NB4 (cell line): ENCODE data around the gene SOX6.

Source experiments
- DNase-seq: peaks from one replicate; pipeline ENCODE4 v3.0.0; 2010; ENCODE audit warnings: low read depth
- H3K4me3 ChIP-seq: one replicate; pipeline ENCODE4 v1.5.1; 2011; ENCODE audit warnings: mild to moderate bottlenecking, low read depth, low read length, moderate library complexity
- MYC ChIP-seq: IDR thresholded peaks from 2 replicates; pipeline ENCODE4 v1.6.1; 2011; ENCODE audit warnings: low read depth, low read length
- POLR2A ChIP-seq: IDR thresholded peaks from 2 replicates; pipeline ENCODE4 v1.6.1; 2011; ENCODE audit warnings: mild to moderate bottlenecking; ENCODE audit not compliant: insufficient read length; ENCODE audit errors: extremely low read depth
- TF ChIP-seq, protein P1 (sequence below): IDR thresholded peaks from 2 replicates; pipeline ENCODE4 v1.6.1; 2011; ENCODE audit warnings: low read depth, low read length
- TF ChIP-seq, protein P2 (sequence below): IDR thresholded peaks from one replicate; pipeline ENCODE4 v1.5.1; 2012; ENCODE audit warnings: low read depth, low read length

Gene SOX6

DNA sequence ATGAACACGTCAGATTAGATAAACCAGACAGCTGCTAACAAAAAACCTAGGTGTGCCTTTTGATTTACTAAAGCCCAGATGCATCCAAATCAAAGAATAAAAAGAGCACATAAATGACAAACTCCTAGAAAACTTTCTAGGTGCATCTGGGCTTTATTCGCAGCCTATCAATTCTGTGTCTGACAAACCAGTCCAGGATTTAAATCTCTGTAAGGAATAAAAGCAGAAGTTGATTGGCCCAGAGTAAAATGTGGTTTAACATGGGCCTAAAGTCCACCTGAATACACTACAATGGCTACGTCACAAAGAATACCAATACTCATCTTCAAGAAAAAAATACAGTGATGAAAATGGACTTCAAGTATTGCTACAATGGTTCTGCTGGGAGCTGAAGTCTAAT is 66.8 kb downstream of the SOX6 start:
- H3K4me3 ChIP-seq: no peak overlapping the region
- no peak for DNase-seq
- TF ChIP-seq, protein P1, sequence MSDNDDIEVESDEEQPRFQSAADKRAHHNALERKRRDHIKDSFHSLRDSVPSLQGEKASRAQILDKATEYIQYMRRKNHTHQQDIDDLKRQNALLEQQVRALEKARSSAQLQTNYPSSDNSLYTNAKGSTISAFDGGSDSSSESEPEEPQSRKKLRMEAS: no peak
- TF ChIP-seq MYC (no peak), POLR2A (no peak)
- TF ChIP-seq, protein P2, sequence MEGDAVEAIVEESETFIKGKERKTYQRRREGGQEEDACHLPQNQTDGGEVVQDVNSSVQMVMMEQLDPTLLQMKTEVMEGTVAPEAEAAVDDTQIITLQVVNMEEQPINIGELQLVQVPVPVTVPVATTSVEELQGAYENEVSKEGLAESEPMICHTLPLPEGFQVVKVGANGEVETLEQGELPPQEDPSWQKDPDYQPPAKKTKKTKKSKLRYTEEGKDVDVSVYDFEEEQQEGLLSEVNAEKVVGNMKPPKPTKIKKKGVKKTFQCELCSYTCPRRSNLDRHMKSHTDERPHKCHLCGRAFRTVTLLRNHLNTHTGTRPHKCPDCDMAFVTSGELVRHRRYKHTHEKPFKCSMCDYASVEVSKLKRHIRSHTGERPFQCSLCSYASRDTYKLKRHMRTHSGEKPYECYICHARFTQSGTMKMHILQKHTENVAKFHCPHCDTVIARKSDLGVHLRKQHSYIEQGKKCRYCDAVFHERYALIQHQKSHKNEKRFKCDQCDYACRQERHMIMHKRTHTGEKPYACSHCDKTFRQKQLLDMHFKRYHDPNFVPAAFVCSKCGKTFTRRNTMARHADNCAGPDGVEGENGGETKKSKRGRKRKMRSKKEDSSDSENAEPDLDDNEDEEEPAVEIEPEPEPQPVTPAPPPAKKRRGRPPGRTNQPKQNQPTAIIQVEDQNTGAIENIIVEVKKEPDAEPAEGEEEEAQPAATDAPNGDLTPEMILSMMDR: no peak

DNA sequence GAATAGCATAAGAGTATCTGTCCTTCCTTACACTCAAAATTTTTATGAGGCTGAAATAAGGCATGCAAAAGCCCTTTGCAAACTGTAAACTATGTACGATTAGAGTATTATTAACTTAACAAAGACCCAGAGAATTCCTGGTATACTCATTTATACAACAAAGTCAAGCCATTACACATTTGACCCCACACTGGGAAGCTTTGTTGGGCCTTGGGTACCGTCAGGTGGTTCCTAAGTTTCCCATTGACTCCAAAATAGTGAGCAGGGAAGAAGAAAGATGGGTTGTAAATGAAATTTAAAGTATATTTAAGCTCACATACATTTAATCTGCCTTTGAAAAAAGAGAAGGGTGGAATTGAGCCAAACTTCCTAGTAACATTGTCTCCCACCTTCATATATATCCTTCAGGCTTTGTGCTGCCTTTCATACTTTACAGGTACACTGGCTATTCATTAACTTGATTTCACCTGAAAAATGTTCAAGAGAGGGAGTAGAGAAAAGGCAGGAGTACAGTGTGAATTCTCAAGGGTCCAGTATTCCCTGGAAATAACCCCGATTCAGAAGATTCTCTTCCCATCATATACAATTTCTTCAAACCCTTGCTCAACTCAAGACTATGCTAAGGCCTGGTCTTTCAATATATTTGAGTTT is 68.6 kb downstream of the SOX6 start:
- no peak overlapping the region for H3K4me3 ChIP-seq

DNA sequence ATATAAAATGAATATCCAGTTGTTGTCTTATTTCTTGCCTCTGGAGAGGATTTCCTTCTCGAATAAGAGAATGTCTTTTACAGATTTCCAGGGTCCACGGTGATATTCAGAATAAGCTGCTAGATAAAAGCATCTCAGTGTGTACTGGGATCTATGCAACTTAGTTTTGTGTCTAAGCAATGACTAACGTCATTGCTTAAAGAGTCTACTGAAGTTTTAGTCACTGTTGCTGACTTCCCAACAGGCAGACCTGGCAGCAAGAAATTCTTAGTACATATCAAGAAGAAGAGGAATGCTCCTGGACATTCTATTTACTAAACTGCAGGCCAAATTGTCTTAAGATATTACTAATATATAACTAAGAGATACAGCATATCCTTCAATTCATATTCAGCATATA is 70.3 kb downstream of the SOX6 start:
- no peak for DNase-seq
- TF ChIP-seq, protein P1: no peak
- TF ChIP-seq, protein P2: no peak
- TF ChIP-seq MYC: no peak
- TF ChIP-seq POLR2A: no peak
- H3K4me3 ChIP-seq: no peak overlapping the region

More for the DNA sequence above, 68.6 kb downstream of the SOX6 start:
- DNase-seq: no peak
- TF ChIP-seq, protein P2: no peak
- TF ChIP-seq MYC (no peak), POLR2A (no peak)
- TF ChIP-seq, protein P1: no peak

DNA sequence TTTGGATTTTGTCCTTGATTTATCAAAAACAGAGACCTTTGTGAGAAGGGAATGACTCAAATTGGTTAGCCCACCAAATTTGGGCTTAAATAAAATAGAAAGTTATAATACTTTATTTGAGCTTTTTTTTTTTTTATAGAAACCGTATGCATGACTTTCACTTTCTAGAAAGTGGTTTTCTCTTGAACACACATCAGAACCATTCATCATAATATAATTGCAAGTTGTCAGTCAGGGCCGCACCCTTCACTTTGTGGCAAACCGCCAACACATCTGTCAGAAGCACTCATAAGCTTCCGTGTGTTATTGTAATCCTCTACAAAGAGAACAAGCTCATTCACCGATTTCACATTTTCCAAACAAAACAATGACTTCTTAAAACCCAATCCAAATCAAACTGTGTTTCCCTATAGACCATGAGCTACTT is 76.1 kb downstream of the SOX6 start:
- no peak for DNase-seq
- TF ChIP-seq, protein P1: no peak
- no peak for TF ChIP-seq POLR2A
- TF ChIP-seq, protein P2: no peak
- TF ChIP-seq MYC: no peak
- H3K4me3 ChIP-seq: no peak overlapping the region

DNA sequence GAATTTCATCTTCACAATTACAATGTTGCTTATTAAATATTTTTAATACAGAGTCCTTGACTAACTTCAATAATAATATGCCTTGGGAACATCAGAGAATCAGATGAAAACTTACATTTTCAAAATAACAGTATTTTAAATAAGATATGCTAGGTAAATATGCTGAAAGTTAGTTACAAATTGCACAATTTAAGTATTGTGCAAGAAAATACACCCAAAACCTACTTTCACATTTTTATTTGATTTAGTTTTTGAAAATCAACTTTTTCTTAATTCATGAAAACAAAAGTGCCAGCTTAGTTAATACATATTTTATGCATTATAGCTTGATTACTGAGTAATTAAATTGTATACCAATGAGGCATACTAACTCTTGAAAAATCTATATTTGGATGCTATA is 76.8 kb downstream of the SOX6 start:
- DNase-seq: no peak
- TF ChIP-seq MYC (no peak), POLR2A (no peak)
- TF ChIP-seq, protein P2: no peak
- TF ChIP-seq, protein P1: no peak
- H3K4me3 ChIP-seq: no peak overlapping the region
